ENCODE results near the gene ROPN1L. TPM values are rescaled to one million over a fixed set of nuclear protein-coding genes. Genes with fewer than 3 reads are reported as not detected.

The ROPN1L gene
- total RNA-seq, 2 donors from 2014 or later, result 34.9 TPM; not detected in 1

DNA sequence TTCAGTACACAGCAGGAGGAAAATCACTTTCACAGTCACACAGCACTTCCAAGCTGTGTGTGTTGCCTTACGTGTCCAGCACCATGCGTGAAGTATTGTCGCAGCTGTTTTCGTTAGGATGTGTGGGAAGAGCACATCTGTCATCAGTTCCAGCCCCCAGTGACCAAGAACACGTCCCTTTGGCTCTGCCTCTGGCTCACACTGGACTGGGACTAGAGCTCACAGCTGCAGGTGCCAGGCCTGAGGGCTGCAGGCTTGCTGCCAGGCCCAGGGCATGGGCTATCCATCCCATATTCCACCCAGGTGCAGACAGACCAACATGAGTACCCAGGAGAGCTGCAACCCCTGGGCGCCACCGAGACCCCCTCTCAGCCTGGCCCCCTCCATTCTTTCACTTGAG, 61.6 kb downstream of the ROPN1L start:
- Histone ChIP-seq H3K4me1 (replicated peaks) (no peaks in the 10 kb centered on the region), H3K27ac (no peak overlapping the region), H3K27me3 (replicated peaks; ENCODE audit: insufficient read depth) (no peaks in the 10 kb centered on the region), H3K9me3 (no peaks in the 10 kb centered on the region), H3K4me3 (no peak overlapping the region), H3K36me3 (no peaks in the 10 kb centered on the region)
- DNase-seq (ENCODE audit: low spot score), result no peak
- TF ChIP-seq, protein P1, sequence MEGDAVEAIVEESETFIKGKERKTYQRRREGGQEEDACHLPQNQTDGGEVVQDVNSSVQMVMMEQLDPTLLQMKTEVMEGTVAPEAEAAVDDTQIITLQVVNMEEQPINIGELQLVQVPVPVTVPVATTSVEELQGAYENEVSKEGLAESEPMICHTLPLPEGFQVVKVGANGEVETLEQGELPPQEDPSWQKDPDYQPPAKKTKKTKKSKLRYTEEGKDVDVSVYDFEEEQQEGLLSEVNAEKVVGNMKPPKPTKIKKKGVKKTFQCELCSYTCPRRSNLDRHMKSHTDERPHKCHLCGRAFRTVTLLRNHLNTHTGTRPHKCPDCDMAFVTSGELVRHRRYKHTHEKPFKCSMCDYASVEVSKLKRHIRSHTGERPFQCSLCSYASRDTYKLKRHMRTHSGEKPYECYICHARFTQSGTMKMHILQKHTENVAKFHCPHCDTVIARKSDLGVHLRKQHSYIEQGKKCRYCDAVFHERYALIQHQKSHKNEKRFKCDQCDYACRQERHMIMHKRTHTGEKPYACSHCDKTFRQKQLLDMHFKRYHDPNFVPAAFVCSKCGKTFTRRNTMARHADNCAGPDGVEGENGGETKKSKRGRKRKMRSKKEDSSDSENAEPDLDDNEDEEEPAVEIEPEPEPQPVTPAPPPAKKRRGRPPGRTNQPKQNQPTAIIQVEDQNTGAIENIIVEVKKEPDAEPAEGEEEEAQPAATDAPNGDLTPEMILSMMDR (IDR thresholded peaks at IDR 0.05), result no peak
- no peak for TF ChIP-seq POLR2A (IDR thresholded peaks at IDR 0.05)
- TF ChIP-seq POLR2AphosphoS5 (IDR thresholded peaks at IDR 0.05), result no peak
- intact Hi-C loops (cut with DNase I), result no loop called here
- 91% methylated on average over 7 of the region's 7 CpGs for WGBS

DNA sequence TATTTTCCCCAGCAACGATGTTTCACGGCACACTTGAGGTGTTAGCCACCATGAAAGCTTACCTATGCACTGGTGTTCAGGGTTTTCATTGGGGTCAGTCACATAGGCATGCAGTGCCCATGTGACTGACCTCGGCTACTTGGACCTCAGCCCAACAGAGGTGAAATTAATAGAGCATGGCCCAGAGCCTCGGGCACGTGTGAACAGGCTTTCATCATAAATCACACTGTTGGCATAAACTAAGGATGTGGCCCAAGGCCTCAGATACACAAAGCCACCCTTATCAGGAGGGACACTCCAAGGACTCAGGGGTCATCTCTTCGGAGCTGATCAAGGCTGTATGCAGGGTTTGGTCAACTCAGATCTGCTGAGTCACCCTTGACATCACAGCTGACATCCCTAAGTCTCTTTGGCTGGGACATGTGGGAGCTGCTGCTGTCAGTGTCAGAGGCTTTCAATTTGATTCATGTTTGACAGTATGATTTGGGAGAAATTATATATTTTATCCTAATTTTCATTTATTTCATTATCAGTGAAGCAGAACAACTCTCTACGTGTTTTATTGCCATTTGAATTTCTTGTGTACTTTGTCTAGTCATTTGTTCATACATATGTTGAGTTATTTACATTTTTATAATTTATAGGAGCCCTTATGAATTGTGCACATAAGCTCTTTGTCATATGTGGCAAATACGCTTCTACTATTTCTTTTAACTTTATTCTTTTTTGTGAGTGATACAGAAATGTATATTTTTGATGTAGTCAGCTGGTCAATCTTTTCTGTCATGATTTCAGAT, 62.5 kb downstream of the ROPN1L start:
- TF ChIP-seq, protein P1 (IDR thresholded peaks at IDR 0.05), result no peak
- no peak for TF ChIP-seq POLR2AphosphoS5 (IDR thresholded peaks at IDR 0.05)
- TF ChIP-seq POLR2A (IDR thresholded peaks at IDR 0.05), result no peak
- Histone ChIP-seq H3K4me1 (replicated peaks) (no peaks in the 10 kb centered on the region), H3K9me3 (no peaks in the 10 kb centered on the region), H3K36me3 (no peaks in the 10 kb centered on the region), H3K27ac (no peak overlapping the region), H3K27me3 (replicated peaks; ENCODE audit: insufficient read depth) (no peaks in the 10 kb centered on the region), H3K4me3 (no peak overlapping the region)
- WGBS, result 46% methylated on average over 8 of the region's 8 CpGs
- intact Hi-C loops (cut with DNase I), result no loop called here
- no peak for DNase-seq (ENCODE audit: low spot score)

DNA sequence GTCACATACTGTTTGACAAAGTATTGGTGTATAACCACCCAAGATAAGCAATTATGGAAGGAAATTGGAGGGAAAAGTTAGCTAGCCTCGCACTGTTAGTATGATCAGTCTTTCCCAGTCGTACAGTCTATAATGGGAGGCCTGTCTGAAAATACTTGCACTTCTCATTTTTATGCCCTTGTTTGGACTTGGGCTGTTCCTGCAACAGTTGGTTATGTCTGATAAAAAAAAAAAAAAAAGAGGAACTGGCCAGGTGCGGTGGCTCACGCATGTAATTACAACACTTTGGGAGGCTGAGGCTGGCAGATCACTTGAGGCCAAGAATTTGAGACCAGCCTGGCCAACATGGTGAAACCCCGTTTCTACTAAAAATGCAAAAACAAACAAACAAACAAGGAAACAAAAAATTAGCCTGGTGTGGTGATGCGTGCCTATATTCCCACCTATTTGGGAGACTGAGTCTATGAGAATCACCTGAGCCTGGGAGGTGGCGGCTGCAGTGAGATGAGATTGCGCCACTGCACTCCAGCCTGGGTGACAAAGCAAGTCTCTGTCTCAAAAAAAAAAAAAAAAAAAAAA, 63.9 kb downstream of the ROPN1L start:
- TF ChIP-seq POLR2AphosphoS5 (IDR thresholded peaks at IDR 0.05) (no peak), POLR2A (IDR thresholded peaks at IDR 0.05) (no peak)
- TF ChIP-seq, protein P1 (IDR thresholded peaks at IDR 0.05), result no peak
- no peaks in the 10 kb centered on the region for H3K9me3 ChIP-seq
- no peak overlapping the region for H3K4me3 ChIP-seq
- no peaks in the 10 kb centered on the region for H3K36me3 ChIP-seq
- intact Hi-C loops (cut with DNase I), result no loop called here
- 89% methylated on average over 8 of the region's 8 CpGs for WGBS
- no peak overlapping the region for H3K27ac ChIP-seq
- H3K4me1 ChIP-seq (replicated peaks), result no peaks in the 10 kb centered on the region
- DNase-seq (ENCODE audit: low spot score), result no peak
- H3K27me3 ChIP-seq (replicated peaks; ENCODE audit: insufficient read depth), result no peaks in the 10 kb centered on the region

DNA sequence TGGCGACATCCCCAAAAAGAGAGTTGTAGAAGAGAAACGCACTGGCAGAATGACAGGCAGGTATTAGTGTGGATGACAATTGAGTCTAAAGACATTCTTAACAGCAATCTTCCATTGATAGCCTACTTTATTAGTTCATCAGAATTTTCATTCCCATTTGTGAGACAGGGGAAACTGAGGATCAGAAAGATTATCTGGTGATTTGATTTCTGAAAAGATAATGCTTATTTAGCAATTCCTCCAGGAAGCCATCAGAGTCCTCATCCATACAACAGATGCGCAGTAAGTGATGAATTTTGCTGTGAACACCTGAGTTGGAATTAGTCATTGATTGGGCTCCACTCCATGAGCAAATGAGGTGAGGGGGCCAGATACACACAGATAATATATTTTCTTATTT, 64.9 kb downstream of the ROPN1L start:
- no peak for DNase-seq (ENCODE audit: low spot score)
- Histone ChIP-seq H3K27ac (no peak overlapping the region), H3K9me3 (no peaks in the 10 kb centered on the region), H3K4me1 (replicated peaks) (no peaks in the 10 kb centered on the region), H3K36me3 (no peaks in the 10 kb centered on the region), H3K4me3 (no peak overlapping the region), H3K27me3 (replicated peaks; ENCODE audit: insufficient read depth) (no peaks in the 10 kb centered on the region)
- intact Hi-C loops (cut with DNase I), result no loop called here
- TF ChIP-seq, protein P1 (IDR thresholded peaks at IDR 0.05), result no peak
- no peak for TF ChIP-seq POLR2A (IDR thresholded peaks at IDR 0.05)
- WGBS, result 95% methylated on average over 3 of the region's 3 CpGs
